Ectodermal cell (in vitro differentiated cells): ENCODE data around the gene FOXG1.
A peak's percentile ranks its signal among the peaks of the same experiment; 100 is the strongest.

Experiments
- H3K27ac ChIP-seq: 2 replicates; pipeline ENCODE4 v1.7.0; 2013; ENCODE audit warnings: mild to moderate bottlenecking, low read depth, low read length; ENCODE audit not compliant: insufficient read depth, poor library complexity, severe bottlenecking
- H3K27me3 ChIP-seq: 2 replicates; pipeline ENCODE4 v1.7.0; 2013; ENCODE audit warnings: mild to moderate bottlenecking, low read length; ENCODE audit not compliant: insufficient read depth, control insufficient read depth, poor library complexity, severe bottlenecking
- H3K36me3 ChIP-seq: one replicate; pipeline ENCODE4 v1.7.0; 2013; ENCODE audit warnings: low read length; ENCODE audit not compliant: control insufficient read depth, insufficient read depth
- H3K4me1 ChIP-seq: one replicate; pipeline ENCODE4 v1.7.0; 2013; ENCODE audit warnings: low read length; ENCODE audit not compliant: control insufficient read depth, insufficient read depth
- H3K4me3 ChIP-seq: 2 replicates; pipeline ENCODE4 v1.7.0; 2013; ENCODE audit warnings: low read depth, low read length, control low read depth; ENCODE audit not compliant: insufficient read depth
- H3K9me3 ChIP-seq: 2 replicates; pipeline ENCODE4 v1.7.0; 2013; ENCODE audit warnings: mild to moderate bottlenecking, low read length, moderate library complexity; ENCODE audit not compliant: control insufficient read depth
- WGBS, 2 experiments: methylation state at CpG; one replicate each; pipeline ENCODE4 v1.1.7; 2013; ENCODE audit warnings: missing lambda C conversion rate in 2 of 2; 5-methylcytosine and 5-hydroxymethylcytosine counted together

The FOXG1 gene

DNA sequence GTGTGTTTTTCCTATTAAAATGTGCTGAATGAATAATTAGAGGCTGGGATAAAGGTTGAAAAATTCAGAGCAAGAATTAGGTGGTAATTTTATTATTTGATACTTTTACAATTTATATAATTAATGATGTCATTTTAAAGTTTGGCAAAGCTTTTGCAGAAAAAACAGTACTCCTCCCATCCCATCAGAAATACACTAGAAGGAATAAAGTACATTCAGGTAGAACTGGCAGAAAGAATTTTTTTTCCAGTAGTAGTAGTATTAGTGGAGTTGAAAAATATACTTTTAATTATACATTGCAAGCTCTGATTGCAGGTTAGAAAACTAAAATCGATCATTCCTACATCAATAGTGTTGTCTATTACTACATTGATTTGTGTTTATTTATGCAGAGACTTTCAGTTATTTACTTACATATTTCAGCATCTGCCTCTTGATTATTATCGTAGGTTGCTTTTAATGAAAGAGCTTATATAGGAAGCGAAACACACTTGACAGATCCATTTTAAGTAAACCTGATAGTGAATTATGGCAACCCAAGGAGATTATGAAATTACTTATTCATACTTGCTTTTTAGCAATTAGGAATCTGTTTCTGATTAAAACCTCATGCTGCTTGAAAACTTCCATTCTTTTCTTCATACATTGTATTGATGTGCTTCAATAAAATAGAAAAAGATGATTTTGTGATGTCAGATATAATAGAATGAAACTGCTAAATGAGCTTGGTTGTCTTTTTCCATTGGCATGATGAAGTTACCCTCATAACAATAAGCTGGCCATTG is 10.1 kb downstream of the FOXG1 start:
- H3K27ac ChIP-seq: no peak overlapping the region
- peaks cover 100% of the 10 kb centered on the region for H3K27me3 ChIP-seq
- no peaks in the 10 kb centered on the region for H3K36me3 ChIP-seq
- H3K9me3 ChIP-seq: no peaks in the 10 kb centered on the region
- peaks cover 4% of the 10 kb centered on the region for H3K4me1 ChIP-seq
- 68% methylated on average over 3 of the region's 3 CpGs; no CpG with 5 or more reads in 1 of the 2 experiments for WGBS, 2 experiments
- no peak overlapping the region for H3K4me3 ChIP-seq

DNA sequence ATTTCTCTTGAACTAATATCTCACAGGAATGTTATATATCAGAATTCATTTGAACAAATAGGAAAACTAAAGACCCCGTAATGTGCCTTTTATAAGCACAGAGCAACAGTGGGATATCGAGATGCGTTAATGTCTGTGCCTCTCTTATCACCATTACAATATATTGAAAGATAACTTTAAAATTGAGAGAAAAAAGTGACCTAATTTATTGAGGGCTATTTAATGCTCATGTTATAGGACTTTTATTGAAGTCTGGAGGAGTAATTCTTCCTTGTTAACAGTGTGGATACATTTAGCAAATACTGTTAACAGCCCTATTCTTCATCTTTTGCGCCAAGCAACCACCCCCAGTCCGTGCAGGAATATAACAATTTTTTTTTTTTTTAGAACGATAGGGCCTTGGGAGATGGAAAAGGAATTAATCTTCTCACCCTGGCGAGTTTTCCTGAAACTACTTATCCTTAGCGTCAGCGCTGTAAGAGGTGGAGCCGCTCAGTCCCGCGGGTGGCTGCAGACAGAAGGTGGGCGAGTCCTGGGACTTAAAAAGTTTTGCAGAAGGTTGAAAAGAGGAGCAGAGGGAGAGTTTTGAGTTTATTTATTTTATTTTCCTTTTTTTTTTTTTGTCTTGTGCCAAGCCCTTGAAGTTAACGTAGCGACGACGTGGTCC is 11.0 kb downstream of the FOXG1 start:
- no peaks in the 10 kb centered on the region for H3K36me3 ChIP-seq
- peaks cover 100% of the 10 kb centered on the region for H3K27me3 ChIP-seq
- 1 to 6% methylated on average over 12 to 14 of the region's 17 CpGs for WGBS, 2 experiments
- no peak overlapping the region for H3K27ac ChIP-seq
- peaks cover 4% of the 10 kb centered on the region for H3K4me1 ChIP-seq
- no peaks in the 10 kb centered on the region for H3K9me3 ChIP-seq
- H3K4me3 ChIP-seq: no peak overlapping the region

DNA sequence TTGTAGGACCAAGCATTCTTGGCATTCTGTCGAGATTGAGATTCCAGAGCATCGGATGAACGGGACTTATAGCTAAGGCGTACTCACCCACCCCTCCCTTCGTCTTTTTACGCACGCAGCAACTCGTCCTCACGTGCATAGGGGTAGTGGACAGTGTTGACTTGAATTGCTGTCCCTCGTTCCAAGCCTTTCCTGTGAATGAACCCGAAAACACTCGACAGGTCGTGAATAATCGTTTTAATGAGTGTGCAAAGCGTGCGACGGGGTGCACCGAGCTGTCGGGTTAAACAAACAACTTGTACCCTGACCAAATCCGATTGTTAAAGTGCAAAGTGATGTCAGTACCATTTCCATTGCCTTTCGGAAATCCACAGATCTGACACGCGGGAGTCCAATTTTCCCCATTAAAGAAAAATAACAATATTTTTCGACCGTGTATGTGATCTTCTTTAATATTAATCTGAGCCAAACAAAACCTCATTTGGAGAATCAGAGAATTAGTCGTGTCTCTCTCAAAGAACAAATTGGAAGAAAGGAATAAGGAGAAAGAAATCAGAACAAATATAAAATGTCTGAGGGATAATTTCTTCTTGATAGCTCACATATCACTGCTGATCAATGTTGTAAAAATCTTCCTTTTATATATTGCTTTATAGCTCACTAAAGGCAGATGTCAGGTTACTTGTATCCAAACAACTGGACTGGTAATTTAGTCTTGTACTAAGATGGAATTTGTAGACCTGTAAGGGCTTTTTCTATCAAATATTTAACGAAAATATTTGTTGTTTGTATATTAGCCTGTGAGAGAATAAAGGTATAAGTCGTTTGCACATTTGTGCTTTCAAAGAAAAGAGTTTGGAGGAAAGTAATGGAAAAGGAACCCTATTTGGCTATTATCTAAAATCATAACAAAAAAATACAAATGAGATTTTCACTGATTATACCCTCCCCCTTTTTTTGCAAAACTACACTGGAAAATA is 11.8 kb downstream of the FOXG1 start:
- Histone ChIP-seq H3K27ac (no peak overlapping the region), H3K27me3 (peaks cover 100% of the 10 kb centered on the region), H3K36me3 (no peaks in the 10 kb centered on the region), H3K4me3 (no peak overlapping the region), H3K4me1 (peaks cover 4% of the 10 kb centered on the region), H3K9me3 (no peaks in the 10 kb centered on the region)
- 2 to 4% methylated on average over 24 to 28 of the region's 28 CpGs for WGBS, 2 experiments

DNA sequence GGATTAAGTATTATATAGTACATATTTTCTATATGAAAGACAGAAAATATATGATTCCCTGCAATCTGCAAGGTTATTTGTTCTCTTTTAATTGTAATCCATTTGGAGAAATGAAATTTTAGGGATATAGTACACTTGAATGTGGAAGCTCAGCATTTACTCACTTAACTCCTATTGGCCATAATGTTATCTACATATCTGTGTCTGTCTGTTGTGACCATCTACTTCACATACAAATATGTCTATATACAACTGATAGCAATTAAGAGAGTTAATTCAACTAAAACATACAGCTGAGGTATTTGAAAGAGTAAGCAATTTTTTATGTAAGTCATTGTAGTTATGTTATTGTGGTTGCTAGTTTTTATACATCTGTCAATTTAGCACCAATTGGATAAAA is 12.9 kb downstream of the FOXG1 start:
- Histone ChIP-seq H3K4me3 (no peak overlapping the region), H3K9me3 (no peaks in the 10 kb centered on the region), H3K36me3 (no peaks in the 10 kb centered on the region), H3K27ac (no peak overlapping the region), H3K4me1 (peaks cover 5% of the 10 kb centered on the region), H3K27me3 (peaks cover 100% of the 10 kb centered on the region)

DNA sequence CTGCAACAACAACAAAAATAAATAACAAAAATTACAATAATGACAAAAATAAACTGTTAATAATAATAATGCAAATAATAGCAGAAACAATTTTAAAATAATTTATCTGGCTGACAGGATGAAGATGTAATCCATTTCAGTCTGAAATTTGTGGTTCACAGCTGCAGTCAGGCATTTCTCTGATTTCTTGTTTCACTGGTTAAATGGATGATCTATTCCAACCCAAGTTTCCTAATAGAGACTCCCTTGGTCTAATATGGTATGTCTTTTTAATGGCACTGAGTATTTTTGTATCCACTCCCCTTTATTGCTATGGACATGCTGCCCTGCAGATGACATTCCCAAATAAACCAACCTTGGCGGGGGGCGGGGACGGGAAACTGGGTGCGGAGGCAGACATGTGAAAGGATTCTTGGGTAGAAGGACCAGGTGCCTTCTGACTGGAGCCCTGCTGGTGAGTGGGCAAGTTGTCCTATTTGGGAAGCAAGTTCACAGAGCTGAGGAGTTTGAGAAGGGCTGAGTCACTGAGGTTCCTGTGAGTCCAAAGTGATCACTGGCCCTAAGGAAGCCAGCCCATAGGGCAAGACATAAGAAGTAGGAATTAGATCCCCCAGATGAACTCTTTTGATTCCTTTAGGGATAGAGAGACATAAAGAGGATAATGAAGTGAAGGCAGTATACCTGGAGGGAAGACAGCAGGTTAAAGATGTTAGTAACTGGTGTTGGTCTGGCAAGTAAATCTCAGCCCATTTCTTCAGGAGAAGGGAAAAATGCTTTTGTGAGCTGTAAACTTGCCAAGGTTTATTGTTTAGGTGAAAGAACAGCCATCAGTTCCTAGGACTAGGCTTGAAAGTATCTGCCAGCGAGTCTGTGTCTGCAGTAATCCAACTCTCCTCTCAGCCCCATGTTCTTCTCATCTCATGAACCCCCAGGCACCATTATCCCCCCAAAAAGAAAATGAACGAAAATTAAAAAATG is 14.5 kb downstream of the FOXG1 start:
- Histone ChIP-seq H3K9me3 (peaks cover 3% of the 10 kb centered on the region), H3K27me3 (peaks cover 100% of the 10 kb centered on the region), H3K27ac (no peak overlapping the region), H3K4me3 (no peak overlapping the region), H3K36me3 (no peaks in the 10 kb centered on the region), H3K4me1 (peaks cover 6% of the 10 kb centered on the region)
- WGBS, 2 experiments: 22 to 25% methylated on average over 6 of the region's 6 CpGs

- Histone ChIP-seq H3K4me3 (no peak overlapping the region), H3K36me3 (no peaks in the 10 kb centered on the region), H3K4me1 (peaks cover 6% of the 10 kb centered on the region), H3K27ac (no peak overlapping the region), H3K9me3 (peaks cover 3% of the 10 kb centered on the region), H3K27me3 (peaks cover 95% of the 10 kb centered on the region)
- WGBS, 2 experiments: 42 to 73% methylated on average over 1 of the region's 2 CpGs
Measured at GRCh38 chr14:28782301-28782700, 15.7 kb downstream of the FOXG1 start.

- no peak overlapping the region for H3K4me3 ChIP-seq
- H3K27me3 ChIP-seq: peaks cover 82% of the 10 kb centered on the region
- 40 to 47% methylated on average over 4 of the region's 4 CpGs for WGBS, 2 experiments
- H3K4me1 ChIP-seq: peaks cover 6% of the 10 kb centered on the region
- no peaks in the 10 kb centered on the region for H3K36me3 ChIP-seq
- H3K9me3 ChIP-seq: peaks cover 3% of the 10 kb centered on the region
- no peak overlapping the region for H3K27ac ChIP-seq
Measured at GRCh38 chr14:28783664-28784063, 17.1 kb downstream of the FOXG1 start.

GRCh38 chr14:28784096-28785048 is 17.8 kb downstream of the FOXG1 start:
- no peak overlapping the region for H3K27ac ChIP-seq
- H3K27me3 ChIP-seq: peaks cover 75% of the 10 kb centered on the region
- no peaks in the 10 kb centered on the region for H3K36me3 ChIP-seq
- peaks cover 3% of the 10 kb centered on the region for H3K9me3 ChIP-seq
- peaks cover 6% of the 10 kb centered on the region for H3K4me1 ChIP-seq
- H3K4me3 ChIP-seq: peak overlapping the region; percentile 31
- WGBS, 2 experiments: 8 to 10% methylated on average over 15 to 16 of the region's 16 CpGs
